Activated CD4-positive, alpha-beta T cell treated with anti-CD3 and anti-CD28 coated beads, Interleukin-2, Interleukin-4, amounts not matched to agents 100 ng/mL and 50 ng/mL, durations not matched to agents 16 hours and 8 hours (primary cell): ENCODE measurements around the gene HMBS.
"Not testable (repeated sequence)": the region's sequence is repeated elsewhere in the genome, so short reads cannot be mapped to it uniquely, and the experiment has no call there.

Experiments
- DNase-seq: peaks from one replicate; pipeline ENCODE4 v3.0.0-alpha.2; 2020; ENCODE audit warnings: low spot score

The HMBS gene

GRCh38 chr11:119084663-119085436, at the start of gene HMBS:
HMBS (plus strand) TSS chr11:119084881; CDS start chr11:119085034, 153 bp downstream.
- DNase-seq: peak; percentile 94

GRCh38 chr11:119038884-119039283, 45.8 kb upstream of the HMBS start:
- no peak for DNase-seq

- DNase-seq: not testable (repeated sequence)
Measured at GRCh38 chr11:119039471-119039870, 45.2 kb upstream of the HMBS start.

GRCh38 chr11:119041821-119042514, 42.7 kb upstream of the HMBS start:
- no peak for DNase-seq

GRCh38 chr11:119042927-119043326, 41.8 kb upstream of the HMBS start:
- DNase-seq: no peak

GRCh38 chr11:119044708-119045107, 40.0 kb upstream of the HMBS start:
- no peak for DNase-seq

GRCh38 chr11:119046489-119046888, 38.2 kb upstream of the HMBS start:
- DNase-seq: no peak

- DNase-seq: no peak
Measured at GRCh38 chr11:119047205-119047604, 37.5 kb upstream of the HMBS start.

GRCh38 chr11:119048644-119049043, 36.0 kb upstream of the HMBS start:
- no peak for DNase-seq

- DNase-seq: no peak
Measured at GRCh38 chr11:119049081-119049480, 35.6 kb upstream of the HMBS start.

GRCh38 chr11:119051440-119052162, 33.1 kb upstream of the HMBS start:
- DNase-seq: no peak

GRCh38 chr11:119052163-119052814, 32.4 kb upstream of the HMBS start:
- no peak for DNase-seq

- DNase-seq: no peak
Measured at GRCh38 chr11:119054418-119054817, 30.3 kb upstream of the HMBS start.

- DNase-seq: peak; percentile 45
Measured at GRCh38 chr11:119055901-119056300, 28.8 kb upstream of the HMBS start.

GRCh38 chr11:119056421-119056999, 28.2 kb upstream of the HMBS start:
- DNase-seq: no peak

GRCh38 chr11:119057000-119057769, 27.5 kb upstream of the HMBS start, which contains the start of gene HYOU1:
HYOU1 (minus strand) TSS chr11:119057205; CDS start chr11:119056160, 1,045 bp downstream.
- peak; percentile 99 for DNase-seq

- not testable (repeated sequence) for DNase-seq
Measured at GRCh38 chr11:119059128-119059527, 25.6 kb upstream of the HMBS start.

GRCh38 chr11:119061256-119061655, 23.4 kb upstream of the HMBS start:
- no peak for DNase-seq

- no peak for DNase-seq
Measured at GRCh38 chr11:119062779-119063178, 21.9 kb upstream of the HMBS start.

- DNase-seq: peak; percentile 59
Measured at GRCh38 chr11:119065369-119065768, 19.3 kb upstream of the HMBS start.
